B cell (primary cell): ENCODE data around the gene CACNA2D2.

Experiments used
- CTCF ChIP-seq: fragments of 200-600 bp; IDR thresholded peaks from one replicate; pipeline ENCODE4 v1.8.0; 2022; ENCODE audit warnings: antibody characterized with exemption, mild to moderate bottlenecking
- EZH2 ChIP-seq: IDR thresholded peaks from 2 replicates; pipeline ENCODE4 v1.6.1; 2012; ENCODE audit warnings: borderline replicate concordance, low read depth, mild to moderate bottlenecking, moderate library complexity, low read length; ENCODE audit not compliant: insufficient read depth, poor library complexity, severe bottlenecking

DNA sequence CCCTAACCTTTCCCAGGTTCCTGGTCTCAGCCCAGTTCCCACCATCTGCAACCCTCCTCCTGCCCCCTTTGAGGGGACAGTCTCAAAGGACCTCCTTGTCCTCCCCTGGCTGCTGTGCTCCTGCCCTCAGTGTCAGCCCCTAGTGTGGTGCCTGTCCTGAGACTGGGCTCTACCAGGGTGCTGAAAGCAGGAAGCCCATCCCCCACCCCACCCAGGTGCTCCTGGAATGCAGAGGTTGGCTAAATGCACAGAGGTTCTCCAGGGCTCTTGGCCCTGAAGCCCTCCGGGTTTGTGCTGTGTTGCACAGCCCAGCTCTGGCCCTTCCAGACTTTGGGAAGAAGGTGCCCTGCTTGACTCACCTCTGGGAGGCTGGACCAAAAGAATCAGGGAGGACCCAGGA lies 42.3 kb upstream of the CACNA2D2 start:
- TF ChIP-seq CTCF = no peak
- no peak for TF ChIP-seq EZH2
